K562 (cell line): ENCODE measurements around the gene RAI2. TPM values are rescaled to one million over a fixed set of nuclear protein-coding genes. Genes with fewer than 3 reads are reported as not detected.

Experiments
- ATAC-seq: fragments of 200-7000 bp; cut with Tn5 transposase; 3 replicates; pipeline ENCODE4 v1.9.1; 2020; ENCODE audit warnings: moderate library complexity
- BruUV-seq: library from RNA; stranded (reverse); fragments of 400-500 nt; replicated peaks from 2 replicates; lab custom pipeline; 2021; lab: Mats Ljungman, UMichigan
- CTCF ChIA-PET: fragments of 300-600 bp; formaldehyde crosslinking; extraction: SDS; loops from one replicate; lab custom pipeline; 2021; ENCODE audit warnings: low intra/inter-chr PET ratio; lab: Yijun Ruan, JAX
- POLR2A ChIA-PET: fragments of 300-600, 350-650 bp; sonication (Branson Sonifier 250); formaldehyde crosslinking; extraction: SDS; loops from one replicate; lab custom pipeline; 2021; ENCODE audit warnings: antibody characterized with exemption, inconsistent platforms; lab: Yijun Ruan, JAX
- DNase-seq, 4 experiments: peaks; one replicate each; pipeline versions ENCODE4 v3.0.0 to v3.0.0-alpha.2; 2011 to 2018; ENCODE audit warnings: low spot score in 3 of 4, mixed read lengths in 3 of 4; ENCODE audit errors: extremely low read depth in 1 of 4
- FAIRE-seq: peaks from 2 replicates; lab custom pipeline; 2011; peaks lifted over from hg19 to GRCh38; lab: Jason Lieb, UNC
- H2AFZ ChIP-seq: 2 replicates; pipeline ENCODE4 v1.6.0; 2011; ENCODE audit warnings: low read depth, low read length, control low read depth, inconsistent platforms
- H3K27ac ChIP-seq: fragments of 200-600 bp; 3 replicates; pipeline ENCODE4 v1.8.0; 2011; ENCODE audit warnings: low read depth, mild to moderate bottlenecking, control low read depth, inconsistent platforms, low read length, moderate library complexity, mixed read lengths; ENCODE audit errors: extremely low read depth
- H3K27me3 ChIP-seq, 2 experiments: fragments of 300-600 bp in 1 of 2; 2 replicates in 1 of 2; 3 replicates in 1 of 2; pipeline versions ENCODE4 v1.6.0 to v1.8.0; 2011; ENCODE audit warnings: inconsistent platforms in 2 of 2, low read length in 2 of 2, mild to moderate bottlenecking in 1 of 2, mixed read lengths in 1 of 2, moderate library complexity in 1 of 2; ENCODE audit not compliant: control insufficient read depth in 2 of 2, insufficient read depth in 2 of 2
- H3K36me3 ChIP-seq: fragments of 300-600 bp; 3 replicates; pipeline ENCODE4 v1.8.0; 2011; ENCODE audit warnings: mild to moderate bottlenecking, low read length, inconsistent platforms; ENCODE audit not compliant: control insufficient read depth, insufficient read depth
- H3K4me1 ChIP-seq, 2 experiments: fragments of 200-600 bp in 1 of 2; replicated peaks in 1 of 2; 2 replicates in 1 of 2; 3 replicates in 1 of 2; pipeline versions ENCODE4 v1.5.1 to v1.8.0; 2011; ENCODE audit warnings: inconsistent platforms in 2 of 2, low read length in 2 of 2, mild to moderate bottlenecking in 1 of 2, mixed read lengths in 1 of 2, moderate library complexity in 1 of 2; ENCODE audit not compliant: control insufficient read depth in 2 of 2, insufficient read depth in 2 of 2
- H3K4me2 ChIP-seq: 2 replicates; pipeline ENCODE4 v1.6.1; 2011; ENCODE audit warnings: low read length, control low read depth, inconsistent platforms, mixed read lengths; ENCODE audit not compliant: insufficient read depth
- H3K4me3 ChIP-seq: fragments of 200-600 bp; sonication (generic), shearing (Covaris generic); 2 replicates; pipeline ENCODE4 v1.5.1; 2016; ENCODE audit warnings: control low read depth, inconsistent platforms
- H3K79me2 ChIP-seq: fragments of 200-600 bp; 3 replicates; pipeline ENCODE4 v1.8.0; 2011; ENCODE audit warnings: low read length, inconsistent platforms; ENCODE audit not compliant: control insufficient read depth, insufficient read depth
- H3K9ac ChIP-seq, 2 experiments: 2 replicates each; pipeline versions ENCODE4 v1.6.0 to v1.6.1; 2011; ENCODE audit warnings: low read depth in 2 of 2, low read length in 2 of 2, control low read depth in 1 of 2, inconsistent platforms in 1 of 2, mild to moderate bottlenecking in 1 of 2, mixed read lengths in 1 of 2; ENCODE audit not compliant: insufficient read depth in 1 of 2
- H3K9me1 ChIP-seq: one replicate; pipeline ENCODE4 v1.6.0; 2011; ENCODE audit warnings: inconsistent platforms, mild to moderate bottlenecking, low read length, moderate library complexity; ENCODE audit not compliant: control insufficient read depth, insufficient read depth
- H3K9me3 ChIP-seq: replicated peaks from 2 replicates; pipeline ENCODE4 v1.5.1; 2011; ENCODE audit warnings: low read depth, low read length, inconsistent platforms; ENCODE audit not compliant: control insufficient read depth, insufficient read depth
- H4K20me1 ChIP-seq: replicated peaks from 2 replicates; pipeline ENCODE4 v1.6.1; 2011; ENCODE audit warnings: low read length, inconsistent platforms, mixed read lengths; ENCODE audit not compliant: control insufficient read depth, insufficient read depth
- CBX5 ChIP-seq: IDR thresholded peaks from 2 replicates; pipeline ENCODE4 v1.6.1; 2014; ENCODE audit warnings: low read depth, borderline replicate concordance
- FOXA1 ChIP-seq: fragments of 450-650 bp; IDR thresholded peaks from 2 replicates; pipeline ENCODE4 v1.6.1; 2016; ENCODE audit warnings: mild to moderate bottlenecking, borderline replicate concordance
- FOXJ3 ChIP-seq: sonication (generic); formaldehyde crosslinking; IDR thresholded peaks from 2 replicates; pipeline ENCODE4 v1.4.0; 2020; ENCODE audit warnings: mild to moderate bottlenecking, missing genetic modification reagents
- GATAD2A ChIP-seq: fragments of 450-650 bp; IDR thresholded peaks from 2 replicates; pipeline ENCODE4 v1.6.1; 2017
- HEY1 ChIP-seq: fragments of 250-450 bp; sonication (Bioruptor Pico); IDR thresholded peaks from 2 replicates; pipeline ENCODE4 v1.5.0; 2020; ENCODE audit warnings: mild to moderate bottlenecking, moderate library complexity, borderline replicate concordance
- SMARCA5 ChIP-seq: fragments of 450-650 bp; IDR thresholded peaks from 2 replicates; pipeline ENCODE4 v1.6.1; 2016
- TFAM ChIP-seq: fragments of 250-450 bp; sonication (Bioruptor Pico); conservative IDR thresholded peaks from 2 replicates; pipeline ENCODE4 v1.5.0; 2021; ENCODE audit warnings: mild to moderate bottlenecking, moderate library complexity
- ZNF696 ChIP-seq: fragments of 250-450 bp; sonication (Bioruptor Pico); conservative IDR thresholded peaks from 2 replicates; pipeline ENCODE4 v1.4.0; 2020; ENCODE audit warnings: mild to moderate bottlenecking, moderate library complexity
- WGBS: fragments of 100-300 bp; shearing (Covaris generic); methylation state at CpG from one replicate; pipeline ENCODE4 v1.1.6; 2016; ENCODE audit warnings: low coverage, mixed read lengths; ENCODE audit not compliant: insufficient coverage; ENCODE audit errors: missing lambda C conversion rate; 5-methylcytosine and 5-hydroxymethylcytosine counted together
- in situ Hi-C: fragments of 300-500 bp; cut with MboI; formaldehyde crosslinking; loops from 4 replicates; pipeline ENCODE4 v1.15.0; 2018; ENCODE audit warnings: inconsistent platforms, mixed read lengths
- intact Hi-C: fragments of 100-400 bp; cut with micrococcal nuclease; formaldehyde crosslinking; loops from 2 replicates; pipeline ENCODE4 v1.14.2; 2022
- polyA plus RNA-seq, 8 experiments: library from polyadenylated mRNA; depleted of rRNA in 4 of 8; stranded (reverse) in 5 of 8; unstranded in 3 of 8; fragments of >200 nt; fragmentation: Nextera tagmentation in 2 of 8; fragmentation: Illumina TruSeq in 1 of 8; extraction: Ambion mirVana in 2 of 8; extraction: Trizol in 1 of 8; gene quantifications; 2 replicates each; pipeline versions ENCODE4 v1.2.1 to v1.2.3, GENCODE V29; 2011 to 2014; ENCODE audit warnings: inconsistent platforms in 1 of 8, missing spikeins in 1 of 8
- total RNA-seq, 7 experiments: library from RNA; depleted of rRNA in 6 of 7; stranded (reverse); fragments of >200 nt in 6 of 7; fragmentation: Illumina TruSeq in 2 of 7; extraction: Trizol in 2 of 7; gene quantifications; 2 replicates each; pipeline versions ENCODE4 v1.2.1 to v1.2.3, GENCODE V29; 2011 to 2021; ENCODE audit warnings: low replicate concordance in 1 of 7

The RAI2 gene
- total and polyA plus RNA-seq, 9 of the 15 experiments (the other 6 are each of a cell fraction or from before 2014, with no cell fraction given), result not detected

DNA sequence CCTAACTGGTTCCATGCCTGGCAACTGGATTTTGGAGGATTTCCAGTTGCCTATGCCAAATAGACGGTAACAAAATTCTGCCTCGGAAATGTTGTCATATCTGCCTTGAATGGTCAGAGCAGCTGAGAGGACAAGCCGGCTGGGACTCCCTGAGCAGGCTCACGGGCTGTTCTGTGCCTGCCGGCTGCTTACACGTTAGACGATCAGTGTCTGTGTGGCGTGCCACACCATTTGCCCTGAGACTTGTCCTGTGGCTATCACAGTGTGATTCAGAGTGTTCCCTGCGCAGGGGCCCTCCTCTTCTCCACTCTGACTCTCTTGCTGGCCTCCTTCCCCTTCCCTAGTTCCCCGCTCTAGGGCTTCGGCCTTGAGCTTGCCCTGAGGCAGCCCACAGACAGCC lies 42.4 kb downstream of the RAI2 start:
- ATAC-seq, result no peak

DNA sequence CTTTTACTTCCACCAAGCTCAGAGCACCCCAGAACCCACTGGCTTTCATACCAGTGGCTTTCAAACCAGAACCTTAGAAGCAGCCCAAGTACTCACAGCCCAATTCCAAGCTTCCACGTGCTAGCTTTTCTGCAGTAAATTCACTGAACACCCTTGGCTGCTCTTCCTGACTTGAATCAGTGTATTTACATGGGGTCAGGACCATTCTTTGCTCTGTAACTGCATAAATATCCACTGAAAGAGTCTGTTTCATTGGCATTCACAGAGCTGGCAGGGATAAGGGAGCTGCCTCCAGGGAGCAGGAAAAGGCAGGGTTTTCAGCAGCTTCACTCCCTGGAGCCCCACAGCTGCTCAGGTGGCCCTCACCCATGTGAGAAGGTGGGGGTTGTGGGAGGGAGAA lies 43.8 kb downstream of the RAI2 start:
- FAIRE-seq (no peak), ATAC-seq (no peak)
- in situ Hi-C loops, result no loop called here

More for the DNA sequence above, 42.4 kb downstream of the RAI2 start:
- Histone ChIP-seq H3K9ac (no peak overlapping the region; a peak in 1 of 4 replicates), H3K4me1 (no peaks in the 10 kb centered on the region), H4K20me1 (no peaks in the 10 kb centered on the region), H3K9me3 (no peaks in the 10 kb centered on the region), H3K4me2 (no peak overlapping the region), H3K79me2 (no peaks in the 10 kb centered on the region), H3K4me3 (no peak overlapping the region), H3K9me1 (no peaks in the 10 kb centered on the region), H3K36me3 (no peaks in the 10 kb centered on the region), H3K27me3 (no peaks in the 10 kb centered on the region), H2AFZ (no peak overlapping the region), H3K27ac (no peak overlapping the region)
- WGBS, result 2% methylated on average over 8 of the region's 11 CpGs
- POLR2A ChIA-PET, result no interaction called here
- in situ Hi-C loops, result no loop called here
- TF ChIP-seq FOXA1 (no peak), CBX5 (no peak), SMARCA5 (no peak), HEY1 (no peak), ZNF696 (no peak)
- no peak for FAIRE-seq
- BruUV-seq, result no TSS peak
- CTCF ChIA-PET, result no interaction called here
- intact Hi-C loops, result no loop called here
- DNase-seq, result no peak

More for the DNA sequence above, 43.8 kb downstream of the RAI2 start:
- no TSS peak for BruUV-seq
- Histone ChIP-seq H3K9ac (no peak overlapping the region), H3K4me2 (no peak overlapping the region), H3K4me3 (no peak overlapping the region), H2AFZ (no peak overlapping the region), H3K27ac (no peak overlapping the region), H3K36me3 (no peaks in the 10 kb centered on the region), H3K79me2 (no peaks in the 10 kb centered on the region), H4K20me1 (no peaks in the 10 kb centered on the region), H3K9me1 (no peaks in the 10 kb centered on the region), H3K9me3 (no peaks in the 10 kb centered on the region), H3K4me1 (no peaks in the 10 kb centered on the region), H3K27me3 (no peaks in the 10 kb centered on the region)
- intact Hi-C loops, result no loop called here
- CTCF ChIA-PET, result no interaction called here
- 0% methylated on average over 1 of the region's 1 CpG for WGBS
- DNase-seq, result no peak
- POLR2A ChIA-PET, result no interaction called here
- TF ChIP-seq FOXJ3, result no peak
- no peak for TF ChIP-seq TFAM (CRISPR knock-in tag)
- TF ChIP-seq GATAD2A, result no peak
